GM23338 (cell line): ENCODE data around the gene GPR158. TPM values are rescaled to one million over a fixed set of nuclear protein-coding genes. Genes with fewer than 3 reads are reported as not detected.

Source experiments
- ATAC-seq: fragments of 200-7000 bp; cut with Tn5 transposase; 3 replicates; pipeline ENCODE4 v1.9.1; 2020
- DNase-seq: peaks from one replicate; pipeline ENCODE4 v3.0.0-alpha.2; 2015; ENCODE audit warnings: low spot score
- H2AFZ ChIP-seq: fragments of 200-600 bp; sonication (generic); 2 replicates; pipeline ENCODE4 v1.8.0; 2016; ENCODE audit warnings: antibody characterized with exemption, mild to moderate bottlenecking, moderate library complexity
- H3F3A ChIP-seq: fragments of 200-600 bp; sonication (generic); replicated peaks from 2 replicates; pipeline ENCODE4 v1.8.0; 2017; ENCODE audit warnings: antibody characterized with exemption, mixed run types, low read depth
- H3K27ac ChIP-seq: fragments of 200-600 bp; sonication (generic); 2 replicates; pipeline ENCODE4 v1.6.1; 2016; ENCODE audit warnings: low read depth
- H3K27me3 ChIP-seq: fragments of 200-600 bp; sonication (generic); 2 replicates; pipeline ENCODE4 v1.8.0; 2016; ENCODE audit warnings: mild to moderate bottlenecking, mixed run types, moderate library complexity; ENCODE audit not compliant: insufficient read depth
- H3K36me3 ChIP-seq: fragments of 200-600 bp; sonication (generic); 2 replicates; pipeline ENCODE4 v1.8.0; 2016; ENCODE audit warnings: mild to moderate bottlenecking; ENCODE audit not compliant: insufficient read depth
- H3K4me1 ChIP-seq: fragments of 200-600 bp; sonication (generic); 2 replicates; pipeline ENCODE4 v1.8.0; 2016; ENCODE audit warnings: mild to moderate bottlenecking, moderate library complexity; ENCODE audit not compliant: insufficient read depth
- H3K4me2 ChIP-seq: fragments of 200-600 bp; sonication (generic); 2 replicates; pipeline ENCODE4 v1.7.1; 2017; ENCODE audit warnings: mixed run types
- H3K4me3 ChIP-seq: fragments of 200-600 bp; sonication (generic); 2 replicates; pipeline ENCODE4 v1.6.1; 2016; ENCODE audit warnings: mixed run types
- H3K79me2 ChIP-seq: fragments of 200-600 bp; sonication (generic); replicated peaks from 2 replicates; pipeline ENCODE4 v1.8.0; 2017; ENCODE audit warnings: mild to moderate bottlenecking; ENCODE audit not compliant: insufficient read depth
- H3K9me2 ChIP-seq: fragments of 200-600 bp; sonication (generic); 2 replicates; pipeline ENCODE4 v1.8.0; 2017; ENCODE audit not compliant: insufficient read depth
- H4K20me1 ChIP-seq: fragments of 200-600 bp; sonication (generic); replicated peaks from 2 replicates; pipeline ENCODE4 v1.8.0; 2017; ENCODE audit warnings: mild to moderate bottlenecking; ENCODE audit not compliant: insufficient read depth
- H3K27ac Mint-ChIP-seq: 2 replicates; pipeline ENCODE4 v1.8.0; 2020; ENCODE audit warnings: inconsistent platforms, mild to moderate bottlenecking, moderate library complexity, mixed read lengths
- H3K27me3 Mint-ChIP-seq: 3 replicates; pipeline ENCODE4 v1.8.0; 2022; ENCODE audit warnings: low read depth, mild to moderate bottlenecking, moderate library complexity, mixed read lengths, inconsistent platforms; ENCODE audit not compliant: insufficient read depth, poor library complexity
- H3K36me3 Mint-ChIP-seq: 3 replicates; pipeline ENCODE4 v1.8.0; 2021; ENCODE audit warnings: low read depth, mild to moderate bottlenecking, inconsistent platforms, moderate library complexity, mixed read lengths
- H3K4me1 Mint-ChIP-seq: 3 replicates; pipeline ENCODE4 v1.8.0; 2020; ENCODE audit warnings: mild to moderate bottlenecking, inconsistent platforms, mixed read lengths
- H3K4me3 Mint-ChIP-seq: 3 replicates; pipeline ENCODE4 v1.8.0; 2021; ENCODE audit warnings: moderate library complexity, mild to moderate bottlenecking, inconsistent platforms, mixed read lengths
- H3K9me3 Mint-ChIP-seq: 3 replicates; pipeline ENCODE4 v1.8.0; 2020; ENCODE audit warnings: moderate library complexity, mild to moderate bottlenecking, inconsistent platforms, mixed read lengths
- CREB1 ChIP-seq: fragments of 250-450 bp; sonication (Bioruptor Pico); IDR thresholded peaks from 2 replicates; pipeline ENCODE4 v1.5.0; 2020; ENCODE audit warnings: low read depth, mild to moderate bottlenecking, moderate library complexity
- ETS1 ChIP-seq: IDR thresholded peaks from 2 replicates; pipeline ENCODE4 v1.6.1; 2016; ENCODE audit warnings: antibody characterized with exemption
- EZH2 ChIP-seq: fragments of 200-600 bp; sonication (generic); IDR thresholded peaks from one replicate; pipeline ENCODE4 v1.8.0; 2017; ENCODE audit warnings: antibody characterized with exemption, mild to moderate bottlenecking, low read depth; ENCODE audit not compliant: unreplicated experiment
- JUNB ChIP-seq: IDR thresholded peaks from one replicate; pipeline ENCODE4 v1.6.1; 2016; ENCODE audit warnings: antibody characterized with exemption; ENCODE audit not compliant: unreplicated experiment
- NANOG ChIP-seq: IDR thresholded peaks from 2 replicates; pipeline ENCODE4 v1.6.1; 2016; ENCODE audit warnings: antibody characterized with exemption, borderline replicate concordance
- POLR2AphosphoS5 ChIP-seq: IDR thresholded peaks from 2 replicates; pipeline ENCODE4 v1.6.1; 2016; ENCODE audit warnings: antibody characterized with exemption, low read depth
- REST ChIP-seq: IDR thresholded peaks from one replicate; pipeline ENCODE4 v1.6.1; 2018; ENCODE audit warnings: antibody characterized with exemption; ENCODE audit not compliant: unreplicated experiment
- ZNF114 ChIP-seq: fragments of 250-450 bp; sonication (Bioruptor Pico); IDR thresholded peaks from 2 replicates; pipeline ENCODE4 v1.5.0; 2020; ENCODE audit warnings: mild to moderate bottlenecking, moderate library complexity
- ZNF462 ChIP-seq: fragments of 250-450 bp; sonication (Bioruptor Pico); IDR thresholded peaks from 2 replicates; pipeline ENCODE4 v1.5.0; 2020; ENCODE audit warnings: mild to moderate bottlenecking, moderate library complexity
- polyA plus RNA-seq: library from polyadenylated mRNA; unstranded; fragments of >200 nt; fragmentation: Nextera tagmentation; extraction: Ambion mirVana; gene quantifications from 2 replicates; pipeline ENCODE4 v1.2.1, GENCODE V29; 2016
- total RNA-seq: library from RNA; depleted of rRNA; stranded (reverse); fragments of >200 nt; shearing (Covaris generic); gene quantifications from 2 replicates; pipeline ENCODE4 v1.2.3, GENCODE V29; 2014

GPR158 gene
- total and polyA plus RNA-seq, 2 experiments from 2014 or later: 0.13 to 1.5 TPM

GRCh38 chr10:25263931-25264330, 89.1 kb downstream of the GPR158 start (continued):
- no peak for TF ChIP-seq ZNF462 (CRISPR knock-in tag)
- no peak for TF ChIP-seq ETS1
- no peak for TF ChIP-seq NANOG
- TF ChIP-seq CREB1 (CRISPR knock-in tag): no peak
- TF ChIP-seq JUNB: no peak

GRCh38 chr10:25278180-25278579, 103.4 kb downstream of the GPR158 start:
- Histone ChIP-seq H3K27ac (no peak overlapping the region), H3F3A (no peaks in the 10 kb centered on the region), H3K4me2 (no peak overlapping the region), H3K36me3 (no peaks in the 10 kb centered on the region; the same call in 1 of the 2 replicates), H3K4me1 (no peaks in the 10 kb centered on the region), H4K20me1 (no peaks in the 10 kb centered on the region), H3K27me3 (no peaks in the 10 kb centered on the region), H3K9me2 (no peaks in the 10 kb centered on the region), H2AFZ (no peak overlapping the region), H3K4me3 (no peak overlapping the region), H3K79me2 (no peaks in the 10 kb centered on the region)
- no peaks in the 10 kb centered on the region for H3K4me1 Mint-ChIP-seq
- peaks cover 28% of the 10 kb centered on the region for H3K9me3 Mint-ChIP-seq
- no peak overlapping the region for H3K4me3 Mint-ChIP-seq
- H3K27me3 Mint-ChIP-seq: no peaks in the 10 kb centered on the region
- DNase-seq: no peak
- ATAC-seq: no peak
- H3K36me3 Mint-ChIP-seq: peaks cover 20% of the 10 kb centered on the region; the same call in 2 of the 3 replicates
- H3K27ac Mint-ChIP-seq: no peak overlapping the region
- TF ChIP-seq EZH2: no peak
- no peak for TF ChIP-seq REST
- no peak for TF ChIP-seq POLR2AphosphoS5
- no peak for TF ChIP-seq ZNF114
